ENCODE data around the gene ARPIN.

The ARPIN gene

DNA sequence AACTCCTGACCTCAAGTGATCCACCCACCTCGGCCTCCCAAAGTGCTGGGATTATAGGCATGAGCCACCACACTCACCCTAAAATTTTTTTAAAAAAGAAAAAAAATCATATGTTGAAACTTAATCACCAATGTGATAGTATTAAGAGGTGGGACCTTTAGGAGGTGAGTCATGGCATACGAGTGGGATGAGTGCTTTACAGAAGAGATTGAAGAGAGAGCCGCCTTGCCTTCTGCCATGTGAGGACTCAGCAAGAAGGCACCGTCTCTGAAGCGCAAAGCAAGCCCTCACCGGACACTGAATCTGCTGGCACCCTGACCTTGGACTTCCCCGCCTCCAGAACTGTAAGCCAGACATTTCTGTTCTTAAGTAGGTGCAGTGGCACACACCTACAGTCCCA, 5.5 kb downstream of the ARPIN start:
- TF ChIP-seq, protein P1, sequence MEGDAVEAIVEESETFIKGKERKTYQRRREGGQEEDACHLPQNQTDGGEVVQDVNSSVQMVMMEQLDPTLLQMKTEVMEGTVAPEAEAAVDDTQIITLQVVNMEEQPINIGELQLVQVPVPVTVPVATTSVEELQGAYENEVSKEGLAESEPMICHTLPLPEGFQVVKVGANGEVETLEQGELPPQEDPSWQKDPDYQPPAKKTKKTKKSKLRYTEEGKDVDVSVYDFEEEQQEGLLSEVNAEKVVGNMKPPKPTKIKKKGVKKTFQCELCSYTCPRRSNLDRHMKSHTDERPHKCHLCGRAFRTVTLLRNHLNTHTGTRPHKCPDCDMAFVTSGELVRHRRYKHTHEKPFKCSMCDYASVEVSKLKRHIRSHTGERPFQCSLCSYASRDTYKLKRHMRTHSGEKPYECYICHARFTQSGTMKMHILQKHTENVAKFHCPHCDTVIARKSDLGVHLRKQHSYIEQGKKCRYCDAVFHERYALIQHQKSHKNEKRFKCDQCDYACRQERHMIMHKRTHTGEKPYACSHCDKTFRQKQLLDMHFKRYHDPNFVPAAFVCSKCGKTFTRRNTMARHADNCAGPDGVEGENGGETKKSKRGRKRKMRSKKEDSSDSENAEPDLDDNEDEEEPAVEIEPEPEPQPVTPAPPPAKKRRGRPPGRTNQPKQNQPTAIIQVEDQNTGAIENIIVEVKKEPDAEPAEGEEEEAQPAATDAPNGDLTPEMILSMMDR (IDR thresholded peaks at IDR 0.05; ENCODE audit: extremely low read depth, missing control alignments) = no peak
- DNase-seq (ENCODE audit: low spot score) = no peak

DNA sequence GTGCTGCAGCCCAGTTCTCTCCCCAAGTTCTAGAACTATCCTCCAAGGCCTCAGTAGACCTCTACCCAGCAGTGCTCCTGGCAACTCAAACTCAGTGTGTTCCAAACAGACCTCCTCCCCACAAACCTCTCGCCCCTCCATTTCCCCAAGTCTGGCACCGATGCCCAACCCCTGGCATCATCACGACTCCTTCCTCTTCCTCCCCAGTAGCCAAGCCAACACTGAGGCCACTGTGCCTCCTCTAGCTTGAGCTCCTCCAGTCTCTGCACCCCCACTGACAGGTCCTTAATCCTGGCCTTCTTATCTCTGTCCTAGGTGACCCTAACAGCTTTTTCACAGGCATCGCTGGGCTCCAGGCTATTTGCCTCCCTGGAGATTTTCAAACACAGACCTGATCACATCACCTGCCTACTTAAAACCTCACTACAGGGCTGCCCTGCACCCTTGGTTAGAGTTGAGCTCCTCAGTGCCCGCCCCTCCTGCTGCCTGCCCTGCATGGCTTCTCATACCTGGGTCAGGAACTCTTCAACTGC, 6.8 kb downstream of the ARPIN start:
- TF ChIP-seq, protein P1 (IDR thresholded peaks at IDR 0.05; ENCODE audit: extremely low read depth, missing control alignments) = no peak
- DNase-seq (ENCODE audit: low spot score) = no peak

DNA sequence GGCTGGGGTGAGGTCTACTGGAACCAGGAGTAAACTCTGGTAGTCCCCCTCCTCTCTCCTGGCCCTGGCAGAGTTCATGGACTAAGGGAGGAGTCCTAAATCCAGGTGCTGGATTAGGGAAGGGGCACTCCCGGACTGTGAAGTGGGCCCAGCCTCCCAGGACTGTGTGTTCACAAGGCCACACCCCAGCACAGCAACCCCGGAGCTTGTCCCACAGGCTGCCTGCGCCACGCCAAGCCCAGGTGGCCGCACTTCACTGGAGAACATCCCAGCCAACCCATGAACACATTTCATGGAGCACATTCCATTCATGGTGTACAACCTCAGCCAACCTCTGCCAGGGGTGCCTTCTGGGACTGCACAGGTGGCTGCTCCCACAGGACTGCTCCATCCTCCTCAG, 8.2 kb downstream of the ARPIN start:
- DNase-seq (ENCODE audit: low spot score) = no peak
- TF ChIP-seq, protein P1 (IDR thresholded peaks at IDR 0.05; ENCODE audit: extremely low read depth, missing control alignments) = no peak

GRCh38 chr15:89903858-89904130, 9.0 kb downstream of the ARPIN start:
- TF ChIP-seq, protein P1 (IDR thresholded peaks at IDR 0.05; ENCODE audit: extremely low read depth, missing control alignments) = no peak
- no peak for DNase-seq (ENCODE audit: low spot score)

GRCh38 chr15:89903015-89903857, 9.5 kb downstream of the ARPIN start:
- TF ChIP-seq, protein P1 (IDR thresholded peaks at IDR 0.05; ENCODE audit: extremely low read depth, missing control alignments) = no peak
- DNase-seq (ENCODE audit: low spot score) = no peak

- DNase-seq (ENCODE audit: low spot score) = no peak
Measured at GRCh38 chr15:89900849-89901248, 11.9 kb downstream of the ARPIN start.

DNA sequence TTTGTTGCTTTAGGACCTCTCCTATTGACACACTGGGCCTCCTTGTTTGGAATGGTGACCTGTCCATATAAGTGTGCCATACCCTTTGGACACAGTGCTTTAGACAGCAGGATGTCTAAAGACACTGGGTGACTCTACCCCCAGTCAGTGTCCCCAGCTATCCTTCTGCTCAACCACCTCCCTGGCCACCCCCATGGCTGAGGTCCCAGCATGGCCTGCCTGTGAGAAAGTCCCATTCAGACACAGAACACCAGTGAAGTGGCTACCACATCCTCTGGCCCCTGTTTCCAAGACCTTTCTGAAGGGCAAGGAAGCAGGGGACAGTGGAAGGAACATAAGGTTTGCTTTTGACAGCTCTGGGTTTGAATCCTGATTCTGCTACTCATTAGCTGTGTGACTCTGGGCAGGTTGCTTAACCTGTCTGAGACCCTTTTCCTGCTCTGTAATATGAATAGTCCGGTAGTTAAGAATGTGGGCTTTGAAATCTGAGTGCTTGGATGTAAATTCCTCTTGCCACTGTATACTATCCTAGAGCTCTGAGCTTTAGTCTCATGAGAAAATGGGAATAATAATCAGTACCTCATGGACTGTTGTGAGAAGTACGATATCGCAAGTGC, 12.7 kb downstream of the ARPIN start:
- TF ChIP-seq, protein P1 (IDR thresholded peaks at IDR 0.05; ENCODE audit: extremely low read depth, missing control alignments) = no peak
- no peak for DNase-seq (ENCODE audit: low spot score)

More at GRCh38 chr15:89900849-89901248, 11.9 kb downstream of the ARPIN start:
- TF ChIP-seq, protein P1 (IDR thresholded peaks at IDR 0.05; ENCODE audit: extremely low read depth, missing control alignments) = no peak

Measured in GM20000 (cell line).